ENCODE results near the gene SMG1.

DNA sequence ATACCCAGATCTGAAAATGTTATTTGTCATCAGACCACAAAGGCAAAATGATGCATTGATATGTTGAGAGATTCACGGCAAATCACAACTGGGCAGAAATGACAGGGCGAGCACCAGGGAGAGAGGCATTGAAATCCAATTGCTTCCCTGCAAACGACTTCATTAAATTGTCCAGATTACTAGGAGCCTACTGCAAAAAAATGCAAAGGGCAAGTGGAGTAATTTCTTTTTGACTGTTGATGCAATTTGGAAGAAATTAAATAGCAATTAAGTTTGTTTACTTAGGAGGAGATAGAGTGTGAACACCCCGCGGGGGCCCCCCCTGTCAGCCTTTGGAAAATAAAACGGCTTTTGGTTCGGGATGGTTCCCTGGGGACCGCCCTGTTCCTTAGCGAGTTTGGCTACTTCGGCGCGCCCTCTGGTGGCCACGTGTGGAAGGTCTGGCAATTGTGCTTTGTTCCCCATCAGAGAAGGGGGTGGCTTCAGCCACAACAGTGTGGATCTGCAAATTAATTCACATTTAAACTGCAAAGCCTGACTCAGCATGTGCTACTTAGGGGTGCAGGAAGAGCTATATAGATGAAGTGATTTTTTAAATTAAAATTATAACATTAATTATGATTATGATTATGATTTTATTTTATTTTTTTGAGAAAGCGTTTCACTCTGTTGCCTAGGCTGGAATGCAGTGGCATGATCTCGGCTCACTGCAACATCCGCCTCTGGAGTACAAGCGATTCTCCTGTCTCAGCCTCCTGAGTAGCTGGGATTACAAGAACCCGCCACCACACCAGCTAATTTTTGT, 43.0 kb upstream of the SMG1 start:
- TF ChIP-seq SP2 (tag by site-specific recombination; IDR thresholded peaks at IDR 0.05), result no peak
- peak; percentile 71 for TF ChIP-seq CTCF (tag by site-specific recombination; IDR thresholded peaks at IDR 0.05)
- no peak for TF ChIP-seq ZNF112 (tag by site-specific recombination; IDR thresholded peaks at IDR 0.05)
- no peak for TF ChIP-seq ZBTB20 (tag by site-specific recombination; IDR thresholded peaks at IDR 0.05)
- peak; percentile 49; the same call in 1 of the 2 replicates for TF ChIP-seq KLF17 (tag by site-specific recombination; IDR thresholded peaks at IDR 0.05)
- TF ChIP-seq ZNF341 (tag by site-specific recombination; IDR thresholded peaks at IDR 0.05; ENCODE audit: low read depth), result no peak
- no peak for TF ChIP-seq ZNF311 (tag by site-specific recombination; IDR thresholded peaks at IDR 0.05; ENCODE audit: borderline replicate concordance)
- TF ChIP-seq ZNF350 (tag by site-specific recombination; IDR thresholded peaks at IDR 0.05), result no peak
- TF ChIP-seq ZNF544 (tag by site-specific recombination; IDR thresholded peaks at IDR 0.05), result no peak
- no peak for TF ChIP-seq ZNF214 (tag by site-specific recombination; IDR thresholded peaks at IDR 0.05; ENCODE audit: borderline replicate concordance)

Data from HEK293 (cell line).